Measurements from ENCODE around the gene CD151. TPM values are rescaled to one million over a fixed set of nuclear protein-coding genes. Genes with fewer than 3 reads are reported as not detected.
A peak's percentile ranks its signal among the peaks of the same experiment; 100 is the strongest.

Gene CD151
- total RNA-seq, 1 donor from 2014 or later: 387 TPM

DNA sequence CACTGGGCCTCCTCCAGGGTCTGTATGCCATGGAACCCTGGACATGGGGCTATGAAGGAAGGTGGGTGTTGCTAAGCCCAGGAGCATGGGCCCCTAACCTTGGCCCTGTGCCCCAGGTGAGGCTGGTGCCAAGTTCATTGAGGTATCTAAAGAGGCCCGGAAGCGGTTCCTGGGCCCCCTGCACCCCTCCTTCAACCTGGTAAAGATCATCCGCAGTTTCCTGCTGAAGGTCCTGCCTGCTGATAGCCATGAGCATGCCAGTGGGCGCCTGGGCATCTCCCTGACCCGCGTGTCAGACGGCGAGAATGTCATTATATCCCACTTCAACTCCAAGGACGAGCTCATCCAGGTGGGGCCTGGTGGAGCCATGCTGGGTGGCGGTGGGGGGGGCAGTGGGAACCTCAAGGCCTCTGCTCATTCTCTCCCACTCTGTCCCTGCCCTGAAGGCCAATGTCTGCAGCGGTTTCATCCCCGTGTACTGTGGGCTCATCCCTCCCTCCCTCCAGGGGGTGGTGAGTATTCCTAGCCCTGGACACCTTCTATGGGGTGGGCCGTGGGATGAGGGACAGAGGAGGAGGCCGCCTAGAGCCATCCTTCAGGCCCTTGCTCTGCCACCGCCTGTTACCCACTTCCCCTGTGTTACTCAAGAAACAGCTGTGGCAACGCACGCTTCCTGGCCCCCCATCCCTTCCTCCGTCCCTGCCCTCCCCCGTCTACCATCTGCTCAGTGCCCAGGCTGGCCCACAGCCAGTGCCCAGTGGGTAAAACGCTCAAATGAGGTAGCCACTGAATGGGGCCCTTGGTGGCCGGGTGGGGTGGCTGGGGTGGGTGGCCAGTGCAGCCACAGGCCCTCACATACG lies 11.0 kb upstream of the CD151 start:
- TF ChIP-seq, protein P1, sequence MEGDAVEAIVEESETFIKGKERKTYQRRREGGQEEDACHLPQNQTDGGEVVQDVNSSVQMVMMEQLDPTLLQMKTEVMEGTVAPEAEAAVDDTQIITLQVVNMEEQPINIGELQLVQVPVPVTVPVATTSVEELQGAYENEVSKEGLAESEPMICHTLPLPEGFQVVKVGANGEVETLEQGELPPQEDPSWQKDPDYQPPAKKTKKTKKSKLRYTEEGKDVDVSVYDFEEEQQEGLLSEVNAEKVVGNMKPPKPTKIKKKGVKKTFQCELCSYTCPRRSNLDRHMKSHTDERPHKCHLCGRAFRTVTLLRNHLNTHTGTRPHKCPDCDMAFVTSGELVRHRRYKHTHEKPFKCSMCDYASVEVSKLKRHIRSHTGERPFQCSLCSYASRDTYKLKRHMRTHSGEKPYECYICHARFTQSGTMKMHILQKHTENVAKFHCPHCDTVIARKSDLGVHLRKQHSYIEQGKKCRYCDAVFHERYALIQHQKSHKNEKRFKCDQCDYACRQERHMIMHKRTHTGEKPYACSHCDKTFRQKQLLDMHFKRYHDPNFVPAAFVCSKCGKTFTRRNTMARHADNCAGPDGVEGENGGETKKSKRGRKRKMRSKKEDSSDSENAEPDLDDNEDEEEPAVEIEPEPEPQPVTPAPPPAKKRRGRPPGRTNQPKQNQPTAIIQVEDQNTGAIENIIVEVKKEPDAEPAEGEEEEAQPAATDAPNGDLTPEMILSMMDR (IDR thresholded peaks at IDR 0.05): no peak
- H3K36me3 ChIP-seq: peaks cover 42% of the 10 kb centered on the region
- ATAC-seq (peak in 1 of 2 donors; percentile 1), DNase-seq (peak; percentile 85)
- no peaks in the 10 kb centered on the region for H3K9me3 ChIP-seq
- H3K4me3 ChIP-seq: peak overlapping the region; percentile 68
- intact Hi-C loops (cut with DNase I): no loop called here
- H3K27ac ChIP-seq: peak overlapping the region; percentile 95
- no peaks in the 10 kb centered on the region for H3K27me3 ChIP-seq (ENCODE audit: low read depth)
- peaks cover 46% of the 10 kb centered on the region for H3K4me1 ChIP-seq

- H3K27ac ChIP-seq: no peak overlapping the region
- peaks cover 42% of the 10 kb centered on the region for H3K36me3 ChIP-seq
- TF ChIP-seq, protein P1 (IDR thresholded peaks at IDR 0.05): no peak
- peaks cover 61% of the 10 kb centered on the region for H3K4me1 ChIP-seq
- DNase-seq (no peak), ATAC-seq (no peak)
- no peaks in the 10 kb centered on the region for H3K27me3 ChIP-seq (ENCODE audit: low read depth)
- H3K4me3 ChIP-seq: no peak overlapping the region
- H3K9me3 ChIP-seq: no peaks in the 10 kb centered on the region
- intact Hi-C loops (cut with DNase I): no loop called here
These were observed 9.1 kb upstream of the CD151 start for GRCh38 chr11:823441-824291.

DNA sequence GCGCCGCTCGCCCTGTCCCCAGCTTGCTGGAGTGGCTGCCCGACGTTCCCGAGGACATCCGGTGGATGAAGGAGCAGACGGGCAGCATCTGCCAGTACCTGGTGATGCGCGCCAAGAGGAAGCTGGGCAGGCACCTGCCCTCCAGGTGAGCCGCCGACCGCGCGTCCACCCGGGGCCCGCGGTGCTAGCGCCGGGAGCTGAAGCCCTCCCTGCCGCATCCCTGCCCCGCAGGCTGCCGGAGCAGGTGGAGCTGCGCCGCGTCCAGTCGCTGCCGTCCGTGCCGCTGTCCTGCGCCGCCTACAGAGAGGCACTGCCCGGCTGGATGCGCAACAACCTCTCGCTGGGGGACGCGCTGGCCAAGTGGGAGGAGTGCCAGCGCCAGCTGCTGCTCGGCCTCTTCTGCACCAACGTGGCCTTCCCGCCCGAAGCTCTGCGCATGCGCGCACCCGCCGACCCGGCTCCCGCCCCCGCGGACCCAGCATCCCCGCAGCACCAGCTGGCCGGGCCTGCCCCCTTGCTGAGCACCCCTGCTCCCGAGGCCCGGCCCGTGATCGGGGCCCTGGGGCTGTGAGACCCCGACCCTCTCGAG lies 8.4 kb upstream of the CD151 start:
- H3K36me3 ChIP-seq: peaks cover 42% of the 10 kb centered on the region
- intact Hi-C loops (cut with DNase I): no loop called here
- no peak overlapping the region for H3K4me3 ChIP-seq
- ATAC-seq: no peak
- TF ChIP-seq, protein P1 (IDR thresholded peaks at IDR 0.05): no peak
- no peaks in the 10 kb centered on the region for H3K27me3 ChIP-seq (ENCODE audit: low read depth)
- DNase-seq: no peak
- H3K4me1 ChIP-seq: peaks cover 65% of the 10 kb centered on the region
- H3K9me3 ChIP-seq: no peaks in the 10 kb centered on the region
- no peak overlapping the region for H3K27ac ChIP-seq

DNA sequence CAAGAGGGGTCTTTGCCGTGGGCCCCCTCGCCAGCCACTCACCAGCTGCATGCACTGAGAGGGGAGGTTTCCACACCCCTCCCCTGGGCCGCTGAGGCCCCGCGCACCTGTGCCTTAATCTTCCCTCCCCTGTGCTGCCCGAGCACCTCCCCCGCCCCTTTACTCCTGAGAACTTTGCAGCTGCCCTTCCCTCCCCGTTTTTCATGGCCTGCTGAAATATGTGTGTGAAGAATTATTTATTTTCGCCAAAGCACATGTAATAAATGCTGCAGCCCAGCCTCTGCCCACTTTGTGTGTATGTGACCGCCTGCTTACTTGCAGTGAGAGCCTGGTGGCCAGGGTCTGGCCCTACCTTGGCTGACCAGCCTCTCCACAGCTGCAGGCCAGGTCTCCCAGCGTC lies 7.8 kb upstream of the CD151 start:
- intact Hi-C loops (cut with DNase I): no loop called here
- Histone ChIP-seq H3K27ac (peak overlapping the region; percentile 86), H3K27me3 (ENCODE audit: low read depth) (no peaks in the 10 kb centered on the region), H3K9me3 (no peaks in the 10 kb centered on the region), H3K36me3 (peaks cover 42% of the 10 kb centered on the region), H3K4me1 (peaks cover 70% of the 10 kb centered on the region), H3K4me3 (no peak overlapping the region)
- DNase-seq (no peak), ATAC-seq (no peak)
- TF ChIP-seq, protein P1 (IDR thresholded peaks at IDR 0.05): no peak

All from lower lobe of right lung (tissue), 2 donors.